ENCODE measurements around the gene FLT3LG.

FLT3LG gene, protein sequence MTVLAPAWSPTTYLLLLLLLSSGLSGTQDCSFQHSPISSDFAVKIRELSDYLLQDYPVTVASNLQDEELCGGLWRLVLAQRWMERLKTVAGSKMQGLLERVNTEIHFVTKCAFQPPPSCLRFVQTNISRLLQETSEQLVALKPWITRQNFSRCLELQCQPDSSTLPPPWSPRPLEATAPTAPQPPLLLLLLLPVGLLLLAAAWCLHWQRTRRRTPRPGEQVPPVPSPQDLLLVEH

DNA sequence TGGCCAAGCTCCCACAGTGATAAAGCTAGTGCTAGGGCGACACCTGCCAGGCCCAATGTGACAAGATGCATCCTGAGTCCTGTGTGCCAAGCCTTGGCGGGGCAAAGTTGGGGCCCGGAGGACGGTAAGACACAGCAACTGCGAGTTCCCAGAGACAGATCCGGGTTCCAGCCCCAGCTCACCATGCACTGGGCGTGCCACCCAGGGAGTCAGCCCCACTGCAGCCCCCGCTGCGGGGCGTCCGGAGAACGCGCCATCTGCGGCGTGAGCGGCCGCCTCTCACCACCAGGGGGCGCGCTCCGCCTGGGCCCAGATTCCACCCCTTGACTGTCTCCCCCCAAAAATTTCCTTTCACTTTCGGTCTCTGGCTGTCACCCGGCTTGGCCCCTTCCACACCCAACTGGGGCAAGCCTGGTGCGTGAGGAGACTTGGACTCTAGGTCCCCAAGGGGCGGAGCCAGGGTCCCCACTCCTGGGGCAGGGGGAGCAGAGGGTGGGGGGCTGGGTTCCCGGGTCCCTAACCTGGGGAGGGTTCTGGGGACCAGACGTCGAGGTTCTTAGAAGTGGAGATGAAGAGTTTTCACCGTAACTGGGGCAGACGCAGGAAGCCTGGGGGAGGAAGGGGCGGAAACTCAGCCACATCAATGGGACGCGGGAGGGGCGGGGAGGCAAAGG, at the start of gene FLT3LG:
Gene FLT3LG (plus strand): TSS at position 348 of the 674 bp plus-strand sequence. CDS start 425 bp downstream, outside the sequence.
- DNase-seq: peak; percentile 89

DNA sequence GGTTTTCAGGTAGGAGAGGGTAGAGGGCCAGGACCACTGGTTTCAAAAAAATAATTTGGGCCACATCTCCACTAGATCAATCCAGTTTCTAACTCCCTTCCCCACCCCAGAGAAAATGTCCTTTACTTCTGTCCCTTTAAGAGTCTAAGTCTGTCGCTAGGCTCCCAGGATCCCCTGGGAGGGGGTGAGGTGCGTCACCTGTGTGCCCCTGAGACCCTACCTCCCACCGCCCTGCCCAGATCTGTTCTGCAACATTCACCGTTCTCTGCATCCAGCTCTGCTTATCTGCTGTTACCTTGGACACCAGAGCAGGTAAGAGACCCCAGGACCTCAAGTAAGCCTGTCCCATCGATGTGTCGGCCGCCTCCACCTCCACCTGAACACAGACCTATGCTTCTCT, 48.8 kb upstream of the FLT3LG start, which contains the start of gene GFY:
Gene GFY (plus strand): TSS at position 211 of the 400 bp plus-strand sequence. CDS start 1,043 bp downstream, outside the sequence.
- DNase-seq: no peak

DNA sequence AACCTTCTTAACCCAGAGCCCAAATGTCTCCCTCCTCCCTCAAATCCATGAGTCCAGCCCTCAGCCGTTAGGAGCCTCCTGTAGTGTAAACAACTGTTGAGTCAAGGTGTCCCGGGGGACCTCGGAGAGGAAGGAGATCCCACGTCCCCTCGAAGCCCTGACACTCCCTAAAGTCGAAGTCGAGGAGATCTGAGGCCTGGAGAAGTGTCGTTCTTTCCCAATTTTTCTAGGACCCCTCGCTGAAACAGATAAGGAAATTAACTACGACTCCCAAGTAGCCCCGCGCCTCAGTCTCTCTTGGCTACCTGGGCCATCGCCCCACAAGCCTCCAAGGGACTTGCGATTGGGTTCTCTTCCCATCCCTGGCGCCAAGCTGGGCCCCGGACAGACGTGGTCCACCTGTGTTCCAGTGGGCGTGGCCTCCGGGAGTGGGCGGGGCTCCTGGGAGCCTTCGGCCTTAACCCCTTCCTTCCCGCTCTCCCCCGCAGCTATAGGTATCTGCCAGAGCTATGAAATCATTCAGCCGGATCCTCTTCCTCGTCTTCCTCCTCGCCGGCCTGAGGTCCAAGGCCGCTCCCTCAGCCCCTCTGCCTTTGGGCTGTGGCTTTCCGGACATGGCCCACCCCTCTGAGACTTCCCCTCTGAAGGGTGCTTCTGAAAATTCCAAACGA, 48.0 kb upstream of the FLT3LG start:
- no peak for DNase-seq

DNA sequence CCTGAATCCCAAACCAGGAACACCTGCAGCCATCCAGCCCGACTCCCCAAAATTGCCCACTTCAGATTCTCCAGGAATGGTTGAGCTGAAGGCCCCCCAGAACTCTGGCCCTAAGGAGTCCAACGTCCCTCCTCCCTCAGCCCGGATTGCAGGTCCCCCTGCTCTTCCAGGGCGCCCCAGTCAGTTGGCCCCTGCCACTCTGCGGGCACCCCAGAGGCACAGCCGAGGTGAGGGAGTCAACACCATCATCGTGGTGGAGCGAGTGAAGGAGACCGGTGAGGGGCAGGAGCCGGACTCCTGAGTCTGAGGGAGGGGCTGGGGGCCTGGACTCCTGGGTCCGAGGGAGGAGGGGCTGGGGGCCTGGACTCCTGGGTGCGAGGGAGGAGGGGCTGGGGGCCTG, 46.7 kb upstream of the FLT3LG start:
- DNase-seq: no peak

DNA sequence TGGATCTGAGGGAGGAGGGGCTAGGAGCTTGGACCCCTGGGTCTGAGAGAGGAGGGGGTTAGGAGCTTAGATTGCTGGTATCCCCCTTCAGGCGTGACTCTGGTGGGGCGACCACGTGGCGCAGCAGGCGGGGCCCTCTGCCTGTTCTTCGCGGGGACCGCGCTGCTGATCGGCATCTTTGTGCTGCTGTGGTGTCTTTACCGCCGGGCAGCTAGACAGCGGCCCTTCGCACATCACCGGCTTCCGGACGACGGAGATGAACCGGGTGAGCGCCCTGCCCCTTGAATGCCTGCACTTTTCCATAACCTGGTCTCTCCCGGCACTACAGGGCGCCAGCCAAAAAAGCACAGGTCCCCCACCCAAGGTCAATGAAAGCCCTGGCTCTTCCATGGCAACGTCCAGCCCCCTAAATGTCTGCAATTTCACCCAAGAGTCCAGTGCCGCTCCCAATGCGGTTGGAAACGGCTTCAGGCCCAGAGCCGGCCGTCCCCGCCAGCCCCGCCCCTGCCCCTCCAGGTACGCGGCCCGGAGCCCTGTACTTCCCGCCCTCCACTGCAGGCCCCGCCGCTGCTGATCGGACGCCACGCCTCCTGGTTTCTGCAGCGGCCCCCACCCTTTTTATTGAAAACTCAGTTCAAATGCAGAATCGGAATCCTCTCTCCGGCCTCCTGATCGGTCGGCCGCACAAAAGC, 46.0 kb upstream of the FLT3LG start:
- no peak for DNase-seq

DNA sequence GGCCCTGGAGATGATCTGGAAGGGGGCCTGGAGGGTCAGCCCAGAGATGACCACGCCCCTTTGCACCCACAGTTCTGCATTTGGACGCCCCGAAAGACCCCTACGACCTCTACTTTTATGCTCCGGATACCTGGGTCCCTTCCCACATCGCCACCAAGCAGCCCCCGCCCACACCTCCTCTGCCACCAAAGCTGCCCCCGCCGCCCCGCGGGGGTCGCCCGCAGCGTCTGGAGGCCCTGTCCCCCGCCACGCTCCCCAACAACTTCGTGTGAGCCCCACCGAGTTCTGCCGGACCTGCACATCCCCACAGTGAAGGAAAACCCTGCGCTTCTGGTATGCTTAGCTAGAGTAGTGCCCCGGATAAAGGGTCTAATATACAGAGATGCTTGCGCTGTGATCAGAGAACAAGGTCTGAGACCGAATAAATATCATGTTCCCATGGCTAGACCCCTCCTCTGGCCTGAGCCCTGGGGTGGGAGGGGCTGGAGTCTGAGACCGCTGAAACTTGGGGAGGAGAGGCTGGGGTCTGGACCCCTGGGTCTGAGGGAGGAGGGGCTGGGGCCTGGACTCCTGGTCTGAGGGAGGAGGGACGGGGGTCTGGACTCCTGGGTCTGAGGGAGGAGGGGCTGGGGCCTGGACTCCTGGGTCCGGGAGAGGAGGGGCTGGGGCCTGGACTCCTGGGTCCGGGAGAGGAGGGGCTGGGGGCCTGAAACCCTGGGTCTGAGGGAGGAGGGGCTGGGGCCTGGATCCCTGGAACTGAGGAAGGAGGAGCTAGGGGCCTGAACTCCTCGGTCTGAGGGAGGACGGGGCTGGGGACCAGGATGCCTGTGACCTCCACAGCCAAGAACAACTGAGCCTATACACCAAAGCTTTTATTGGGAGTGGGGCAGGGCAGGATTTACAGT, 45.2 kb upstream of the FLT3LG start:
- no peak for DNase-seq

DNA sequence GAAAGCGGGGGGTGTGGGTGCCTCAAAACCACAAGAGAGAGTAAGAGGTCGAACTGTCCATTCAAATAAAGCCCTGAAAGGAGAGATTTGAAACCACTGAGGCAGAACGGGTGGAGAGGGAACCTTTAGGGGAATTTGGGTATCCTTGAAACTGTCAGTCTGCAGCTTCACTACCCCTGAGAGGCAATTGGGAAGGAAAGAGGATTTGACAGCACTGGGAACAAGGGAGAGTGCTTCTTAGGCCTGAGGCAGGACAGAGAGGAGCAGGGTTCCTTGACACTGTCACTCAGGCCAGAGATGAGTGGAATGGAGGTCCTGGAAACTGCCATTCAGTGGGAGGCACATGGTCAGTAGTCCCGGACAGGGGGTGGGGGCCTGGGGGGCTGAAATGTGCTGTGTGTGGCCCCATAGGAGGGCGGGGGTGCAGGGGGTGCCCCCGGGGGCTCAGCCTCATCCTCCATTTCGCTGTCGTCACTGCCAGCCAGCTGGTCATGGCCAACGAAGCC, 43.8 kb upstream of the FLT3LG start:
- DNase-seq: no peak

DNA sequence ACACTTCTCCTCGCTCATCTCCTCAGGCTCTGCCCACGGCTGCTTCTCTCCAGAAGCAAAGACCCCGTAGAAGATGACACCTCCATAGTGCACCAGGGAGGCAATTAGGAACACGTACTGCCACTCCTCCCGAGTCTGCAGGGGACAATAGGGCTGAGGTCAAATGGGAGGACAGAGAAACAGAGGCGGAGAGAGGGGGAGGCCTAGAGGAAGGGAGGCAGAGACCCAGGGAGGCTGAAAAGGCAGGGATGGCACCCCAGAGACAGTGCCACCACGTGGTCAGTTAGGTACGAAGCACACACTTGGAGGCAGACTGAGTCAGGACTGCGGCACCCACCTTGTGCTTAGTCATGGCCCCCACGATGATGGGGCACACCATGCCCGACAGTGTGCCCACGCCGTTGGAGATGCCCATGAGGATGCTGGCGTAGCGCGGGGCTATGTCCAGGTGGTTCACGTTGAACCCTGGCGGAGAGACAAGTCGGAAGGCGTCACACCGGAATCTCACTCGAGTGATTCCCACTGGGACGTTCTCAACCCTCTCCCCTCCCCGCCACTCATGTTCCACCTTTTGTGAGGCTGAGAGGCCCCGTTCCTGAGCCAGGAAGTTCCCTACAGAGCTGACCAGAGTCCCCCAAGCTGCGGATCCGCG, 43.2 kb upstream of the FLT3LG start:
- no peak for DNase-seq

DNA sequence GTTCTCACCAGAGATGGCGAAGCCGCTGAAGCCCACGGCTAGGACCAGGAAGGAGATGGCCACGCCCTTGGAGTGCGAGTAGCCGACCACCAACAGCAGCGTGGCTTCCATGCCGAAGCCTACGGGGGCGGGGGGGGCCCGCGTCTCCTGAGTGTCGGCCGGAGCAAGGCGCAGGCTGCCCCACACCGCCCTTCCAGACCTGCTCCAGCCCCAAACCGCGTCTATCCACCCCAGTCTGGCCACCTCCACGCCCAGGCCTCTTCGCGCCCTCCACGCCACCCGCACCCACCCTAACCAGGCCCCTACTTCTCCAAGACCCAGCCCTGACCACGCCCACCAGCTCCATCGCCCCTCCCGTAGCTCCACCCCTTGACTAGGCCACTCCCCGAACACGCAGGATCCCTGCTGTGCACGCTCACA, 42.7 kb upstream of the FLT3LG start:
- no peak for DNase-seq

DNA sequence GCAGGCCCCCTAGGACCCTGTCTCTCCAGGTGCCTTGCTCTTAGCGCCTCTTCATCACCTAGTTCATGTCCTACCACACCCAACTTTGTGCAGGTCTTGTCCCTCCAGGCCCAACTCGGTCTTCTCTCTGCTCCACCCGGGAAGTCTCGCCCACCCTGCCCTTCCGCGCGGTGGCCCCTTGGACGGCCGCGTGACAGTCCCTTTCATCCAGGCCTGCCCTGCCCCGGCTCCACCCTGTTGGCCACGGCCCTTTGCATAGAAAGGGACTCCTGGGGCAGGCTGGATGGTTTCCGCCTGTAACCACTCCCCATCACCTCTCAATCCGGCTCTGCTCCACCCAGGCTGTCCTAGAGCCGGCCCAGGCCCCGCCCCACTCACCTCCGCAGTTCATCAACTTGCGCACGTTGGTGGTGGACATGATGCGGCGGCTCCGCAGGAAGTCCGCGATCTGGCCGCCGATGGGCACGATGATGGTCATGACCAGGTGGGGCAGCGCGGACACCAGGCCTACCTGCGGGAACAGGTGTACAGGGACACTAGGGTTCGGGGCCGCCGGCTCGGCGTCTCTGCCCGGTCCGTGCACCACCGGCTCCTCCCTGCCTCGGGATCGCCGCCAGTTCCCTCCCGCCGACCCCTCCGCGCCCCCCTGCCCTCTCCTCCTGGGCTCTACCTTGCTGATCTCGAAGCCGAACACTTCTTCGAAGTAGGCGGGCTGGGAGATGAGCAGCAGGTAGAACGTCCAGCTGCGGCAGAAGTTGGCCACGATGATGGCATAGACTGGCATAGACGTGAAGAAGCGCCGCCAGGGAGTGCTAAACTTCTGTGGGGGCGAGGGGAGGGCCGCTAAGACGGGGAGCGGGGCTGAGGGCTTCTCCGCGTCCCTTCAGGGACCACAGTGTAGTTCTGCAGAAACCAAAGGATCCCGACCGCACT, 41.6 kb upstream of the FLT3LG start:
- DNase-seq: no peak

DNA sequence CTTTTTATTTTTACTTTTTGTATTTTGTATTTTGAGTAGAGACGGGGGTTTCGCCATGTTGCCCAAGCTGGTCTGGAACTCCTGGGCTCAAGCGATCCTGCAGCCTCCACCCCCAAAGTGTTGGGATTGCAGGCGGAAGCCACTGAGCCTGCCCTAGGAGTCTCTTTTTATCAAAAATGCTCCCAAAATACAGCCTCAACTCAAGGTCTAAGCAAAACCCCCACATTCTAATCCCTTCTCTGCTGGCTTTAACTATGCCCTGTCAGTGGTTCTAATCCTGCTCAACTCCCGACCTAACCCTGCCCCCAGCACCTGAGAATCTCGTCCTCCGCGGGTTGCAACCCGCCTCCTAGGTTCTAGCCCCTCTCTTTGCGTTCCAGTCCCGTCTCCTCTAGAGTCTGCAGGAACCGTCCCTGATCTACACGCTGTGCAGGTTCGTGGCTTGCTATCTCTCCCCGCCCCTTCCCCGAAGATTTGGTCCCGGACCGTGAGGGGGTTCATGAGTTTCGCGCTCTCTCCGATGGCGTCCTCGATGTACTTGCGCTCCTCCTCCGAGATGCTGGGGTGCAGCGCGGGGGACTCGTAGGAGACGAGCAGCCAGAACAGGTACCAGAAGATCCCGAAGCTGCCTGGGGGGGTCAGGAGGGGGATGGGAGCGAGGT, 40.6 kb upstream of the FLT3LG start:
- no peak for DNase-seq

DNA sequence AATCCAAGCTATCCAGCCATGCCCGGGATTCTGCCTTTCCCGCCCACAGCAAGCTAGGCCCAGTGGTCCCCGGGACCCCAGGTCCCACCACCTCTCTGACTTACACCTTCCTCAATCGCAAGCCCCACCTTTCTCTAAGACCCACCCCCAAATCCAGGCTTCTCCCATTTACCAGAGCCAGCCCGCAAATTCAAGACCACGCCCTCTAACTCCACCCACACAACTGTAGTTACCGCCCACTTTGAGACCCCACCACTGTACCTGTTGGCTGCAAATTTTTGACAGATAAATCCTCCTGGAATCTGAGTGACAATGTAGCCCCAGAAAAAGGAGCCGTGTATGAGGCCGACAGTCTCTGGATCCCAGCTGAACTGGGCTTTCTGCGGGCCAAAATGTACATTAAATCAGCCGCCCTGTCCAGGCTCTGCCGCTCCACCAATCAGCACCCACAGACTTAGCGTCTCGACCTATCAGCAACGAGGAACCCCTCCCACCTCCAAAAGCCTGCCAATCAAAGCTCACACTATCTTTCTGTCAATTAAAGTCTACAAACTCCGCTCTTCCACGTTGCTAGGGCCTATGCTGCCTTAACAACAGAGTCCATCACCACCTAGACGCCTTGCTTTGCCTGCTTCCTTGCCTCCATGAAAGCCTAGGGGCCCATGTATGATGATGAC, 39.0 kb upstream of the FLT3LG start:
- DNase-seq: no peak

DNA sequence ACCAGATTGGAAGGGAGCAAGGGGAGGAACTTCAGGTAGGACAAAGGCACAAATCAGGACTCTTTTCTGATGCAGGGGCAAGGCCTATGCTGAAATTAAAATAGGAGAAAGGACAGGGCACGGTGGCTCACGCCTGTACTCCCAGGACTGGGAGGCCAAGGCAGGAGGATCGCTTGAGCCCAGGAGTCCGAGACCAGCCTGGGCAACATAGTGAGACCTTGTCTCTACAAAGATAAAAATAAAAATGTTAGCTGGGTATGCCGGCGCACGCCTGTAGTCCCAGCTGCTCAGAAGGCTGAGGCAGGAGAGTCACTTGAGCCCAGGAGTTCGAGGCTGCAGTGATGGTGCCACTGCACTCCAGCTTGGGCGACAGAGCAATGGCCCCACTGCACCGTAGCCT, 38.3 kb upstream of the FLT3LG start:
- DNase-seq: no peak

DNA sequence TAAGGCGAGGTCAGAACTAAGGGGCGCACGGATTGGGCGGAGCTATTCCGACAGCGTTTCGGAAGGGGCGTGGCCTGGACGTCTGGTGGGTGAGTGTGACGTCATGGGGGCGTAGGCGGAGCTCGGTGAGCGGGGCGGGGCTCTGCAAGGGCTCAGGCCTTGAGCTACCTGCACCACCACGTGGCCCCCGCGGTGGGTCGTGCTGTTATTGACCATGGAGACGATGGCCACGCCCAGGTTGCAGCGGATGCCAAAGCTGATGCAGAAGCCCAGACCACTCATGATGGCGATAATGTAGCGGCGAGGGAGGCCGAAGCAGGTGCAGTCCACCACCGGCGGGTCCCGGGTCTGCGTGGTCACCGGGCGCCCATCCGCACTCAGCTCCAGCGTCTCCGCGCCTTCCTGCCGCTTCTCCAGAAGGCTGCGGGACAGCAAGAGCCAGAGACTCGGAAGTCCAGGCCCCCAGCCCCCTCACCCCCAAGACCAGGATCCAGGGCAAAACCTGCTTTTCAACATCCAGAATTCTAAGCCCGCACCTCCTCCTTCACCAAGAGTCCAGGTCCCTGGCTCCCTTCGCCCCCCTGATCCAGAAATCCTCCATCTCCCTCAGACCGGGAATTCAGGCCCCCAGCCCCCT, 37.5 kb upstream of the FLT3LG start:
- no peak for DNase-seq

DNA sequence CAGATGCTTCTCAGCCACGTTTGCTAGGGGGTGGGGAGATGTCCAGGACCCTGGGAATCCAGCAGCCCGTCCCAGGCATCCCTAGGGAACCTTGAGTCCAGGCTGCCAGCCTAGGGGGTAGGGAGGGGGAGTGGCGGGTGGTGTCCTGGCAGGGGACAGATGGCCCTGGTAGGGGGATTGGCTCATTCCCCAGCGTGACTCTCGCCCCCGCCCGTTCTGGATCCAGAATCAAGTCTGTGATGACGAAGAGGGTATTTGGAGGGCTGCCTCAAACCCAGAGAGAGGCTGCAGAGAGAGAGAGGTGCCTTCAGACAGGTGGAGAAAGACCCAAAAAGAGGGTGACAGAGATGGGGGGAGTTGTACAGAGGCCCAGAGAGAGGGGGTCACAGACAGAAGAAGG, 36.8 kb upstream of the FLT3LG start:
- no peak for DNase-seq

DNA sequence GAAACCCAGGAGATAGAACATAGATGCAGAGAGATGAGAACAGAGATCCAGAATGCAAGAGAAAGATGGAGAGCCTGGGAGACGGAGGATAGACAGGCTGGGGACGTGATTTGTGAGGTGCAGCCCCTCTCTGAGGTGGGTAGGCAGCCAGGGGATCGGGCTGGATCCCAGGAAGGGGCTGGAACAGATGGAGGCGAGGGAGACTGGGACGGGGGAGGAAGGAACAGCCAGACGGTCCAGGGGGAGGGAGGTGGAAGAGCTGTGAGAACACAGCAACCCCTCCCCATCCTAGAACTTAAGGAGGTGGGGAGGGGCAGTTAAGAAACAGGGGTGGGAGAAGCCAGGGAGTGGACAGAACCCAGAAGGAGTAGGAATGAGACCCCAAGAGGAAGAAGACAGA, 35.8 kb upstream of the FLT3LG start:
- DNase-seq: no peak

DNA sequence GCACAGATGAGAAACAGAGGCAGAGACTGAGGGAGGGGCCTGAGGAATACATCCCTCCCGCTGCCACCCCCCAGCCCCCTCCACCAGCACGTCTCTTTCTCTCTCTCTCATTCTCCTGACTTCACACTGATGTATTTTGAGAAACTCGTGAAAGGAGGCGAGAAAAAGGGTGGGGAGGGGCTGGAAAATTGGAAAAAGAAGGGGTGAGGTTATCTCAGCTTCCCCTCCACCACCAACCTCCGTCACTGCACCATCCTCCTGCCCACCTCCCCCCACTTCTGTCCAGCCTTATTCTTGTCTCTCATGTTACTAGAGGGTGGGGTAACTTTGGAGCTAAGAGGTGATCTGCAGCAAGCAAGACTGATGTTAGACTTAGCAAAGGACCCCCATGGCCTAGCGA, 34.2 kb upstream of the FLT3LG start:
- no peak for DNase-seq

DNA sequence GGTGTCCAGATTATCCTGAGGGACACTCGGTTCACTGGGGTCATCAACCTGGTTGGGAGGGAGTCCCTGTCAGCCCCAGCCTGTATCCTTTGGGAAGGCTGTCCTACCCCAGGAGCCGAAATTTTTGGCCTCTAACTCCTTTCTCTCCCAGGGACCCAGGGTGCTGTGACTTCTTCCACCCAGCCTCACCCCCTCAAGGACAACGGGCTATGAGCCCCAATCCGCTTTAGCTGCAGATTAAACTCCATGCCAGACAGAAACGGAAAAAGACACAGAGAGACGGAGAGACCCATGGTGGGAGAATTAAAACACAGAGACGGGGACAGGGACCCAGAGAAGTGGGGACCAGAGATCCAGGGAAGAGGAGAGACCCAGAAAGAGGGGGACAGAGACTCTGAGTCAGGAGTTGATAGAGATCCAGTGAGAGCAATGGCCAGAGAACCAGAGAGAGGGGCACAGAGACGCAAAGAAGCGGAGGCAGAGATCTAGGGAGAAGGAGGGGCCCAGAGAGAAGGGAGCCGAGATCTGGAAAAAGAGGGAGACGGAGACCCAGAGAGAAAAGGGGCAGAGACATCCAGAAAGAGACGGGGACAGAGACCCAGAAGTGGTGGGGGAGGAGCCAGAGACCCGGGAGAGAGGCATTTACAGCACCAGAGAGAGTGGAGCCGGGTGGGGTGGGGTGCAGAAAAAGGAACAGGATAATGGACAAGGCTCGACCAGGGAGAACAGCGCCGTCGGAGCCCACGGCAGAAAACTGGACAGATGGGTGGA, 33.4 kb upstream of the FLT3LG start:
- no peak for DNase-seq
